GM21447 (cell line): ENCODE results near the gene SDK1.

ENCODE experiments used
- ATAC-seq: cut with Tn5 transposase; IDR thresholded peaks from one replicate; pipeline ENCODE4 v1.9.1; 2021; ENCODE audit not compliant: unreplicated experiment

Gene SDK1

GRCh38 chr7:3455806-3456595 lies 154.9 kb downstream of the SDK1 start:
- ATAC-seq = no peak

DNA sequence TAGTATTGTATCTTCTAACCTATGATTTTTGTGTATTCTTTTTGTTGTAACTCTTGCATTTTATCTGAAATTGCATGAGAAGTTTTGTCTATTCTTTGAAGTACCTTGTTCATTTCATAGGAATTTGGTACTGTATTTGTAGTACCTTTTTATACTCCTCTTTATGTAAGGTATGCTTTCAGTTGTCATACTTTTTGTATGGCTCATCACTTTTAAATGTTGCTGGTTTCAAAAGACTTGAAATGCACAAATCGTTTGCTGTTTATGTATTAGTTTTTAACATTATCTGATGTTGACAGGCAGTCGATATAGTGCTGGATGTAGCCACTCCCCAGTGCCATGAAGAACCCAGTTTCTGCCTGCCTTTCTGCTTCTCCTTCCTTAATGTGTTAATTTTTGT lies 158.1 kb downstream of the SDK1 start:
- no peak for ATAC-seq

DNA sequence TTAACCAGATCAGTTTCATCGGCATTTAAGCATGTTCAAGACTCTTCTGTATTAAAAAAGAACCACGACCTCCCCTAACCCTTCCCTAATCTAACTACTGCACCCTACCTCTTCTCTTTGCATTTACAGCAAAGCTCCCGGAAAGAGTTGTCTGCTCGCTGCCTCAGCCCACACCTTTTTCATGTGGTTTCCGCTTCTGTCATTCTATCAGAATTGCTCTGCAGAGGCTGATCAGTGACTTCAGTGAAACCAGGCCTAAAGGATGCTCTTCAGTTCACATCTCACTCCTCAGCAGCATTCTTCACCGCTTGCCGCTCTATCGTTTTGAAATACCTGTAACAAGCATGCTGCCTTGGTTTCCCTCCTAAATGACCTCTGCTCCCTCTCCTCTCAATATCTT lies 160.9 kb downstream of the SDK1 start:
- no peak for ATAC-seq

DNA sequence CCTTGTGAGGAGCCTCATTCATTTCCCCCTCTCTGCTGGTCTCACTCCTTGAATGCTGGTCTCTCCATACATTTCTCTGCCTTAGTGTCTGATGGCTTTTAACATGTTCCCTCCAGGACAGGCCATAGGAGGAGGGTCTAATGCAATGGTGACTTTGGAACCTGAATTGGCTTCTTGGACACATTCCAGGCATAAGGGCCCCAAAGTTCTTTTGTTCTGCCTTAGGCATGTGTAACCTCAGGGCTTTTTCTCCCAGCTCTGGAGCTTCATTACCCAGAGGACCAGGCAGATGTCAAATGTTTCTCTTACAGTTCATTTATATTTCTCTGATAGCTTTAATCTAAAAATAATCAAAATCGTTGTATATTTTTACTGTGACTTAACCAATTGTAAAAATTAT lies 162.6 kb downstream of the SDK1 start:
- no peak for ATAC-seq

GRCh38 chr7:3464900-3465622 lies 164.0 kb downstream of the SDK1 start:
- no peak for ATAC-seq

DNA sequence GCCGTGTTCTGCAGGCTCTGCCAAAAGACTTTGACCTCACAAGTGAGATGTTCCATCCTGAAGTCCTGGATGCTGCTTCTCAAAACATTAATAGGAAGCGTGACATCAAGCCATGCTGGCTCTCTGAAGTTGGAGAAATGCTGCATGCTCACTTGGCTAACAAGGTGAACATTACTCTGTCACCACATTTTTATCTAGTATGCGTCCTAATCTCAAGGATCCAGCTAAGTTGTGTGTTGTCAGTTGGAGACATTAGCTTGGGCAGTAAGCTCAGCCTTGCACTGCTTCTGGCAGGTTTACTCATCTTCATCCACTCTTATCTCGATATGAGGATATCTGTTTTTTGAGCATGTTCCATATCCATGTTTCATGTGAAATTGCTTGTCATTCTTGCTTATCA lies 165.2 kb downstream of the SDK1 start:
- ATAC-seq = no peak

GRCh38 chr7:3469641-3470040 lies 168.6 kb downstream of the SDK1 start:
- ATAC-seq = no peak

- ATAC-seq = no peak
These were observed 179.1 kb downstream of the SDK1 start for GRCh38 chr7:3480197-3480596.

DNA sequence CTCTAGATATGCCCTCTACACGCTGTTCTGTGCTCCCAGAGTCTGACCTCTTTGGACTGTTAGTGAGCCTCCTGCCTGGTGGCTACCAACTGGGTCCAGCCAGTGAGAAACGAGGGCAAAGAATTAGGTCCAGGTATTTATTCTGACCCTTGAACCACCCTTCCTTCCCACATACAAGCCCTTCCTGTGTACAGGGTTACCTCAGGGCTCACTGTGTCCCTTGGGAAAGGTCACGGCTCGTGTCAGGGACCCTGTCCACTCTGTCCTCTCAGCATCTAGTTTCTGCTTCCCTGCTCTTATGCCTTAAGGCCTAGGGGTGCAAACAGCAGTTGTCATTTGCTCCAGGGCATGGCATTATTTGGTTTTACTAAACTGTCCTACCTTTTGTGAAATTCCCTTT lies 180.4 kb downstream of the SDK1 start:
- no peak for ATAC-seq

GRCh38 chr7:3482147-3482921 lies 181.3 kb downstream of the SDK1 start:
- no peak for ATAC-seq

- no peak for ATAC-seq
These were observed 185.8 kb downstream of the SDK1 start for GRCh38 chr7:3486841-3487240.

- no peak for ATAC-seq
These were observed 187.8 kb downstream of the SDK1 start for GRCh38 chr7:3488829-3489228.

DNA sequence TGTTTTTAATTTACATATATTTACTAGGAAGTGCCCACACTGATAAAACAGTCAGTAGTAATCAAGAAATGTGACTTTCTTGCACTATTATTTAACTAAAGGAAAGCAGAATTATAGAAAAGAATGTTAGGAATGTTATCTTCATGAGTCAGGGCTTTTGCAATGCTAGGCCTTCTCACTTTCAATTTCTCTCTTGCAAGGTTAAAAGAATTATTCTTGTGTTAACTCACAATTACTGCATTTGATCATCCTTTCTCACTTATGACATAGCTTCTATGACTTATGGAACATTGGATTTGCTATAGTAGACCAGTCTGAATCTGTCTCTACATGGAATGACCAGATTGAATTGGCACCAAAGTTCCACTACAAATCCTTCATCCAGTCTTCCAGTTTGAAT lies 192.4 kb downstream of the SDK1 start:
- ATAC-seq = no peak

DNA sequence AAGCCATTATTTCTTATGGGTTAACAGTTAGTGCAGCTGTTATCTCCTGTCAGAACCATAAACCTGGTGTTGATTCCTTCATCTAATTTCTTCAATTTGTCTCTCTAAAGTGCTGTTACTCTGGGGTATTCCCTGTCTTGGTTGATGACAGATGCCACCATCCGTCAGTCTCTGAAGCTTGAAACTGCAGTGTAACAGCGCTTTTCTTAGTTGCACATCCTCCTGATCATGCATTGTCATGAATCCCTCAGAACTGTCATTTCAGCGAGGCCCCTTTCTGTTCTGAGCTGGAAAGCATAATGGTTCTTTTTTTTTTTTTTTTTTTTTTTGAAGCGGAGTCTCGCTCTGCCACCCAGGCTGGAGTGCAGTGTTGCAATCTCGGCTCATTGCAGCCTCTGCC lies 193.9 kb downstream of the SDK1 start:
- ATAC-seq = no peak

- no peak for ATAC-seq
These were observed 194.5 kb downstream of the SDK1 start for GRCh38 chr7:3495530-3495929.

DNA sequence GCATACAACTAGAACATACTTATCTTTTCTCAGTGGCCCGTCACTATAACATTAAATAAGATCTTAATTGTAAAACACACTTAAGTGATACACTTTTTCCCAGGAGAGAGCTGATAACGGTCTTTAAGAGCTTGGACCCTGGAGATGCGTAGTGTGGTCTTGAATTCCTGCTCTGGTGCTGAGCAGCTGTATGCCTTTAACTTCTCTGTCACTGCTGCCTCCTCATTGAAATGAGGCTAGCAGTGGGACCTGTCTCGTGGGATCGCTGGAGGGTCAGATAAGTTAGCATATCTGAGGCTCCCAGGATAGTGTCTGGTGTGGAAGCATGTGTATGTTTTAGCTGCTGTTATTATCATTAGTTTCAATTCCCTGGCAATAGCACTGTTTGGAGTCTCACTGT lies 194.9 kb downstream of the SDK1 start:
- no peak for ATAC-seq

GRCh38 chr7:3497796-3498195 lies 196.7 kb downstream of the SDK1 start:
- no peak for ATAC-seq

GRCh38 chr7:3501671-3502070 lies 200.6 kb downstream of the SDK1 start:
- no peak for ATAC-seq

DNA sequence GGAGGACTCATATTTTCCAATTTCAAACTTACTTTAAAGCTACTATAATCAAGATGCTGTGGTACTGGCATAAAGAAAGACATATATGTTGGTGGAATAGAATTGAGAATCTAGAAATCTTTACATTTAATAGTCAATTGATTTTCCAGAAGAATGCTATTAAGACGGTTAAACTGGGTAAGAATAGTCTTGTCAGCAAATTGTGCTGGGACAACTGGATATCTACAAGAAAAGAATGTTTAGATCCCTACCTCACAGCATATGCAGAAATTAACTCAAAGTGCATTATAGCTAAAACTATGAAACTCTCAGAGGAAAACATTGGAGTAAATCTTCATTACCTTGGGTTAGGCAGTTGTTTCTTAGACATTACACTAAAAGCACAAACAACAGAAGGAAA lies 203.3 kb downstream of the SDK1 start:
- no peak for ATAC-seq

DNA sequence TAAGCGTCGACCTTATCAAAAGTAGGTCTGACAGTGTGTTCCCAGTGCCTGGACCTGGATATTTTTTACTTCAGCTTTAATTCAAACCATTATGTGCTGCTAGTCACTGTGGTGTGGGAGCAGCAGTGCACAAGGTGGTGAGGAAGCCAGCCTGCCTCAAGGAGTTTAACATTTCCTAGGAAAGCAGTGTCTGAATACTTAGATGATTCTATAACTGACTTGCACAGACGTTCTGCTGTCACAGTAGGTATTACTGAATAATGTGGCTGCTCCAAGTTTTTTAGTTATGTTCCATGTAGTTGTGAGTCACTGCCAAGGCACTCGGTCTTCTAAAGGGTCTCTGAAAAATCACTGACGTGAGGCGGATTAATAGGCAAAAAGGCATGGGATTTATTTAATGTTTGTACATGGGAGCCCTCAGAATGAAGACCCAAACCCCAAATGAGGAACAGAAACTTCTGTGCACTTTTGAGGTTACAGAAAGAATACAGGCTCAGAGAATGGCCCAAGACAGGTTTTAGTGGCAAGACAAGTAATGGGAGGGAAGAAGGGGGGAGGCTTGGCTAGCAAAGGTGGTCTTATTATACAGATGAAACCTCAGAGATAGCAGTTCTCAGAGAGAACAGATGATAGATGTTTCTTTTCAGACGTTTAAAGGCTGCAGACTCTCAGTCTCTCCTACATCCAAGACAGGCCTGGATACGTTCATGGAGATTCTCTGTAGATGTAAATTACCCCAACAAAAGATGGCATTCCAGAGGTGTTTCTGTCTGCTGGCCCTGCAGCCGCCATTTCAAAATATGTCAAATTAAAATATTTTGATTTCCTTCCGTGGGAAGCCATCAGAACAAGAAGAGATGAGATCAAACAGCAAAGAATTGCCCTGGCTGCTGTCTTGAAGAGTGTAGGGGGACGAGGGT lies 209.3 kb downstream of the SDK1 start:
- no peak for ATAC-seq

DNA sequence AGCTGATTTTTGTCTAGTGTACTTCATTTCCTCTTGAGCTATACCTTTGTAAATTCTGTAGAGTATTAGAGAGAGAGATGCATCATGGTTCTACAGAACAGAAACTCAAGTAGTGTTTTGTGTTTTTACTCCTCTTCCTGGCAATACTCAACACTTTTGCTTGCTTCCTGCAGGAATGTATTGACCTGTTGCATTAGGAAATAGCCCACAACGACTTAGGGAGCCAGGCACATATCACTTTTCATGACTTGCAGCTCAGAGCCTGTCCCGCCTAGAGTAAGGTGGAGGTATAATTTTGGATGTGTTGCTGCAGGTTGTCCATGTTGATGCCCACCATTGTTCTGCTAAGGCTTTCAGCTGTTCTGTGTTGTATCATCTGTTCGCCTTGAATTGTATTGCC lies 216.3 kb downstream of the SDK1 start:
- no peak for ATAC-seq
